Measurements from ENCODE around the gene KRTAP16-1. TPM values are rescaled to one million over a fixed set of nuclear protein-coding genes. Genes with fewer than 3 reads are reported as not detected.
"Not testable (repeated sequence)": the region's sequence is repeated elsewhere in the genome, so short reads cannot be mapped to it uniquely, and the experiment has no call there.

KRTAP16-1 gene
- total RNA-seq (not detected), polyA plus RNA-seq (not detected)
- long read RNA-seq, donor 1: 0 reads
- long read RNA-seq, donor 2: 0 reads
- long read RNA-seq, donor 3: 0 reads

DNA sequence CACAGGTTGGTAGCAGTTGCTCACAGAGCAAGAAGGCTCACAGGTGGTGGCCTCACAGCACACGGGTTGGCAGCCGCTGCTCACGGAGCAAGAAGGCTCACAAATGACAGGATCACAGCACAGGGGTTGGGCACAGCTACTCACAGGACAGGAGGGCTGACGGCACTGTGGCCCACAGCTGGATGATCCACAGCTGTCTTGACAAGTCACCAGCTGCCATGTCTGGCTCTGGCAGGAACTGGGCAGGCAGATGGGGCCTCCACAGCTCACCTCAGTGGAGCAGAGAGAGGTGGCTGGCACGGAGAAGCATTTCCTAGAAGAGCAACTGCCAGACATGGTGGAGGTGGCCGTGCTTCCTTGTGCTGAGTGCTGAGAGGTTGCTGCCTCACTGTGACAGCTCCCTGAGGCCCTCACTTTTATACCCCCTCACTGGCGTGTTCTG lies at the start of gene KRTAP16-1:
Gene KRTAP16-1, minus strand, starts transcription at position 392 of the 442 bp plus-strand sequence. Its CDS starts 56 bp downstream, at position 336.
- Histone ChIP-seq H3K27me3 (peaks cover 0 to 31% (median 8%) of the 10 kb centered on the region in 7 donors), H3K9me3 (no peaks in the 10 kb centered on the region), H3K36me3 (no peaks in the 10 kb centered on the region), H3K4me1 (peaks cover 0 to 26% (median 4%) of the 10 kb centered on the region in 9 donors), H3K4me3 (peak within 1 kb of the TSS in 2 of 10 donors; percentile 14 to 24), H3K27ac (peak within 1 kb of the TSS in 3 of 10 donors; percentile 3 to 85 (median 34))
- TF ChIP-seq CTCF (IDR thresholded peaks at IDR 0.05): no peak
- ATAC-seq: peak in 3 of 8 donors; percentile 22 to 36 (median 26)
- WGBS, 2 donors: 66 to 71% methylated on average over 7 of the region's 7 CpGs
- intact Hi-C loops (cut with DNase I): loop anchor here in 1 of 10 donors (10.0 kb wide), 1 partner anchor 186 kb away; no protein-coding TSS in a partner anchor
- DNase-seq: no peak

- ATAC-seq (no peak), DNase-seq (no peak)
- TF ChIP-seq CTCF (IDR thresholded peaks at IDR 0.05): no peak
- Histone ChIP-seq H3K9me3 (peaks cover 0 to 9% (median 0%) of the 10 kb centered on the region in 11 donors), H3K27ac (no peak overlapping the region), H3K4me3 (no peak overlapping the region), H3K4me1 (no peaks in the 10 kb centered on the region), H3K36me3 (no peaks in the 10 kb centered on the region), H3K27me3 (peaks cover 0 to 31% (median 17%) of the 10 kb centered on the region in 7 donors)
- 85 to 90% methylated on average over 4 of the region's 4 CpGs for WGBS, 2 donors
- intact Hi-C loops (cut with DNase I): loop anchor here in 1 of 10 donors (10.0 kb wide), 1 partner anchor 1760 kb away; no protein-coding TSS in a partner anchor
These were observed 45.4 kb upstream of the KRTAP16-1 start for GRCh38 chr17:41354536-41354935.

DNA sequence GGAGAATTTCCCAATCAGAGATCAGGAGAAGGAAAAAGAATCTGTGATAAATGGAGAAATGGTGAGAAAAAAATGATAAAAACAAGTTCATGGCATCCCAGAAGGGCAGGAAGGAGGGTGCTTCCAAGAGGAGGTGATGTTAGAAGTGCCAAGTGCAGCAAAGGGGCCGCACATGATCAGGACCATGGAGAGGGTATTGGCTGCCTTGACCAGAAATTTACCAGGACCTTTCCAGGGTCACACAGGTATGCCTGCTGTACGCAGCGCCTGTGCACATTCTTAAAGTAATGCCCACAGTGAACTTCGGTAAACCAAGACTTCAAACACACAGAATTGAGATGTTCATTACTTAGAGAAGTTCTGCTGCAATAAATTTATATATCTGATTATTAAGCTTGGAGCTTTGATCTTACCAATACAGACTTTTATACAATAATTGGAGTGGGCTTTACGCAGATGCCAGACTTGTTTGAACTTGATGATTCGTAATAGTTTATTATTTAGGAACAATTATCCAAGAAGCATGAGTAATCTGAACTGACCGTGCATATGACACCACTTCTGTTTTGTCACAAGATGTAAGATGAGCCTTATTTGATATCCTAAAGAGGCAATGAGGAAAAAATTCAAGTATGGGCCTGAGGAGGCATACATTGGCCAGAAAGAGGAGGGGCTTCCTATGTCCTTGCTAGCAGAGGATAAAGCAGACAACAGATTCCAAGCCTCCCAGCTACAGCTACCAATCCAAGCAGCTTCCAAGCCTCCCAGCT lies 43.7 kb upstream of the KRTAP16-1 start:
- Histone ChIP-seq H3K4me1 (no peaks in the 10 kb centered on the region), H3K27me3 (peaks cover 0 to 25% (median 17%) of the 10 kb centered on the region in 7 donors), H3K36me3 (no peaks in the 10 kb centered on the region), H3K4me3 (no peak overlapping the region), H3K9me3 (peaks cover 0 to 9% (median 0%) of the 10 kb centered on the region in 11 donors), H3K27ac (no peak overlapping the region)
- TF ChIP-seq CTCF (IDR thresholded peaks at IDR 0.05): no peak
- intact Hi-C loops (cut with DNase I): loop anchor here in 1 of 10 donors (10.0 kb wide), 1 partner anchor 1758 kb away; no protein-coding TSS in a partner anchor
- ATAC-seq (no peak), DNase-seq (no peak)
- 80% methylated on average over 7 of the region's 7 CpGs for WGBS, 2 donors

DNA sequence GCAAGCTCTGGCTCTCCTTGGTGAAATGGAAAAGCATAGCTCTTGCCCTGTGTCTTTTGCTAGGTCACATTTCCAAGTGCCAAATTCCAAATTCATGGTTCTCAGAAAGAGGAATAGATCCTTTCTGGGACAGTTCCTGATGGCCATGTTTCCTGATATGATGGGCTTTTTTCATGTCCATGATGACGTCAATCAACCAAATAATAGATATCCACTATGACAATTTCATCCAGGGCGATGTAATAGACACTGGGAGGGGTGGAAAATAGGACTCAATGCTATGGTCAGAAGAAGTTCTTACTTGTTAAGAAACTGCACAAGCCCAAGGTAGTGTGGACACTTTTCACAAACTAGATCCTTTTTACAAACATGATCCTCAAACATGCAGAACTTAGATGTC lies 42.1 kb upstream of the KRTAP16-1 start:
- Histone ChIP-seq H3K4me1 (no peaks in the 10 kb centered on the region), H3K27ac (no peak overlapping the region), H3K4me3 (no peak overlapping the region), H3K36me3 (no peaks in the 10 kb centered on the region), H3K9me3 (peaks cover 0 to 4% (median 0%) of the 10 kb centered on the region in 11 donors), H3K27me3 (peaks cover 0 to 24% (median 13%) of the 10 kb centered on the region in 7 donors)
- ATAC-seq (no peak), DNase-seq (no peak)
- 77 to 84% methylated on average over 2 of the region's 2 CpGs for WGBS, 2 donors
- intact Hi-C loops (cut with DNase I): loop anchor here in 1 of 10 donors (10.0 kb wide), 1 partner anchor 1756 kb away; no protein-coding TSS in a partner anchor
- no peak for TF ChIP-seq CTCF (IDR thresholded peaks at IDR 0.05)

GRCh38 chr17:41350381-41350878 lies 41.3 kb upstream of the KRTAP16-1 start, which contains the start of gene KRT33A:
TSS of gene KRT33A (minus strand) at chr17:41350828. CDS start at chr17:41350767, 61 bp downstream.
- H3K9me3 ChIP-seq, DNase-seq, ATAC-seq, H3K27ac ChIP-seq, H3K4me3 ChIP-seq, H3K36me3 ChIP-seq, H3K4me1 ChIP-seq: not testable (repeated sequence)
- WGBS, 2 donors: 85 to 88% methylated on average over 16 of the region's 16 CpGs
- intact Hi-C loops (cut with DNase I): loop anchor here in 1 of 10 donors (10.0 kb wide), 1 partner anchor 1756 kb away; no protein-coding TSS in a partner anchor
- peaks cover 0 to 22% (median 9%) of the 10 kb centered on the region in 7 donors for H3K27me3 ChIP-seq

Data from heart right ventricle (tissue), 16 donors.